Suprapubic skin (tissue), 4 donors: ENCODE measurements around the gene HACD4. TPM values are rescaled to one million over a fixed set of nuclear protein-coding genes. Genes with fewer than 3 reads are reported as not detected.
"Not testable (repeated sequence)": the region's sequence is repeated elsewhere in the genome, so short reads cannot be mapped to it uniquely, and the experiment has no call there.

ENCODE experiments used
- DNase-seq, 2 donors: peaks; one replicate each; pipeline ENCODE4 v3.0.0-alpha.2; 2019; ENCODE audit warnings: low spot score in 2 of 2
- H3K27ac ChIP-seq: fragments of 200-600 bp; sonication (generic); one replicate; pipeline ENCODE4 v1.5.1; 2019
- H3K27me3 ChIP-seq: fragments of 200-600 bp; sonication (generic); one replicate; pipeline ENCODE4 v1.5.1; 2019
- H3K36me3 ChIP-seq: fragments of 200-600 bp; sonication (generic); one replicate; pipeline ENCODE4 v1.5.1; 2019
- H3K4me1 ChIP-seq: fragments of 200-600 bp; sonication (generic); one replicate; pipeline ENCODE4 v1.5.1; 2019
- H3K4me3 ChIP-seq: fragments of 200-600 bp; sonication (generic); one replicate; pipeline ENCODE4 v1.5.1; 2019; ENCODE audit warnings: mild to moderate bottlenecking
- H3K9me3 ChIP-seq: fragments of 200-600 bp; sonication (generic); one replicate; pipeline ENCODE4 v1.5.1; 2019
- CTCF ChIP-seq, 2 donors: fragments of 200-600 bp in 1 of 2; fragments of 450-650 bp in 1 of 2; sonication (generic) in 1 of 2; IDR thresholded peaks; one replicate each; pipeline ENCODE4 v1.5.1; 2016 to 2019; ENCODE audit warnings: antibody characterized with exemption in 2 of 2, mild to moderate bottlenecking in 1 of 2, moderate library complexity in 1 of 2
- EP300 ChIP-seq: sonication (generic); formaldehyde crosslinking; IDR thresholded peaks from one replicate; pipeline ENCODE4 v1.6.1; 2017; ENCODE audit warnings: antibody characterized with exemption
- POLR2A ChIP-seq, 2 donors: fragments of 450-650 bp; IDR thresholded peaks; one replicate each; pipeline ENCODE4 v1.6.1; 2017; ENCODE audit warnings: antibody characterized with exemption in 2 of 2, mild to moderate bottlenecking in 2 of 2, moderate library complexity in 2 of 2
- POLR2AphosphoS5 ChIP-seq, 3 donors: sonication (generic); formaldehyde crosslinking; IDR thresholded peaks; one replicate each; pipeline ENCODE4 v1.6.1; 2017; ENCODE audit warnings: antibody characterized with exemption in 3 of 3
- WGBS: methylation state at CpG from one replicate; pipeline ENCODE4 v1.1.5; 2018; 5-methylcytosine and 5-hydroxymethylcytosine counted together
- total RNA-seq, 4 donors: library from RNA; depleted of rRNA; stranded (reverse); fragments of >200 nt; gene quantifications; one replicate each; pipeline ENCODE4 v1.1.0, GENCODE V29; 2016

The HACD4 gene
- total RNA-seq, 4 donors from 2014 or later, result 1.9 to 4.1 (median 2.9) TPM

DNA sequence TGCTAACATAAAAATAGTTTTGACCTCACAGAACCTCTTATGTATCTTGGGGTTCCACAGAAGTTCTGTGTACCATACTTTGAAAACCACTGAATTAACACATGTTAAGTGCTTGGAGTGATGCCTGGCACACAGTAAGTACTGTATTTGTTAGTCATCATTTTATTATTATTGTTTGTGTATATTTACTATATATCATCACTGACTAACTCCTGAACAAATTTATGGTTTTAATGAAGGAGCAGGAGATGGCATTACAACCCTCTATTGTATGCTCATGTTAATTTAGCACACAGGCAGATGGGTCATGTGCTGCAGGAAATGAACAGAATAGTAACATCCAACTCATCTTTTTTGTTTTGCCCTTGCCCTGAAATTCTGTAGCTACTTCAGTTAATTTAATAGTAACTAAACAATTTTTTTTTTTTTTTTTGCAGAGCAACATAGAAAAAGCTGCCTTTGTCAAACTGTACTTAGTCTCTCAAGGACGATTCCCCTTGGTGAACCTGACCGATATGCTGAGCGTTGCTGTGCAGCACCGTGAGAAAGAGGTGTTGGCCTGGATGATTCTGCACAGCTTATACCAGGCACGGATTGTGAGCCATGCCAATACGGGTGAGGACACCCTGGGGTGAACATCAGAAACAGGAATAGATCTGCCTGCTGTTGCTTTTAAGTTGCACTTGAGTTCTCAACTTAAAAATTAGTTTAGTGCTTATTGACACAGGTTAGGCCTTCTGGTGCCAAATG is 45.4 kb downstream of the HACD4 start:
- DNase-seq, result no peak
- Histone ChIP-seq H3K9me3 (no peaks in the 10 kb centered on the region), H3K36me3 (peaks cover 8% of the 10 kb centered on the region), H3K27ac (no peak overlapping the region), H3K4me1 (peaks cover 6% of the 10 kb centered on the region), H3K27me3 (no peaks in the 10 kb centered on the region), H3K4me3 (no peak overlapping the region)
- TF ChIP-seq POLR2AphosphoS5 (IDR thresholded peaks at IDR 0.05) (no peak), CTCF (IDR thresholded peaks at IDR 0.05) (no peak), EP300 (no peak), POLR2A (IDR thresholded peaks at IDR 0.05) (no peak)
- 82% methylated on average over 6 of the region's 6 CpGs for WGBS

- Histone ChIP-seq H3K27ac (no peak overlapping the region), H3K4me3 (no peak overlapping the region), H3K9me3 (no peaks in the 10 kb centered on the region), H3K27me3 (no peaks in the 10 kb centered on the region), H3K36me3 (peaks cover 8% of the 10 kb centered on the region), H3K4me1 (peaks cover 6% of the 10 kb centered on the region)
- 68% methylated on average over 3 of the region's 3 CpGs for WGBS
- TF ChIP-seq POLR2A (IDR thresholded peaks at IDR 0.05) (no peak), POLR2AphosphoS5 (IDR thresholded peaks at IDR 0.05) (no peak), EP300 (no peak), CTCF (IDR thresholded peaks at IDR 0.05) (no peak)
- DNase-seq, result no peak
Observed at GRCh38 chr9:20984506-20984905, 46.9 kb downstream of the HACD4 start.

DNA sequence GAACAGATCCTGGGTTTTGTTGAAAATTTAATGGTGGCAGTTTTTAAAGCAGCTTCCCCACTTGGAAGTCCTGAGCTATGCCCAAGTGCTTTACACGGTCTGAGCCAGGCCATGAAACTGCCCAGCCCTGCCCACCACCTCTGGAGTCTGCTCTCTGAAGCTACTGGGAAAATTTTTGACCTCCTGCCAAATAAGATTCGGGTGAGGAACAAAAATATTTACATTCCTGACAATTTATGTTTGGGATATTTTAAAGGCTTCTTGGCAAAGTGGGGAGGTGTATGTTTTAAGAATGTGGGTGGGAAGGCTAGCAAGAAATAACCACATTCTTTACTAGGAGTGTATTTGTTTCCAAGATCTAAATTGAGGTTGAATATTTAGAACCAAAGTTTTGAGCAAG is 50.0 kb downstream of the HACD4 start:
- DNase-seq, result no peak
- TF ChIP-seq EP300 (no peak), POLR2A (IDR thresholded peaks at IDR 0.05) (no peak), CTCF (IDR thresholded peaks at IDR 0.05) (no peak), POLR2AphosphoS5 (IDR thresholded peaks at IDR 0.05) (no peak)
- H3K27me3 ChIP-seq, result no peaks in the 10 kb centered on the region
- no peak overlapping the region for H3K27ac ChIP-seq
- H3K4me1 ChIP-seq, result peaks cover 6% of the 10 kb centered on the region
- H3K9me3 ChIP-seq, result no peaks in the 10 kb centered on the region
- H3K36me3 ChIP-seq, result peaks cover 12% of the 10 kb centered on the region
- H3K4me3 ChIP-seq, result no peak overlapping the region
- WGBS, result 30% methylated on average over 2 of the region's 2 CpGs

GRCh38 chr9:20980832-20981455 is 50.5 kb downstream of the HACD4 start:
- no peak for TF ChIP-seq CTCF (IDR thresholded peaks at IDR 0.05)
- no peak for TF ChIP-seq EP300
- TF ChIP-seq POLR2A (IDR thresholded peaks at IDR 0.05), result no peak
- TF ChIP-seq POLR2AphosphoS5 (IDR thresholded peaks at IDR 0.05), result no peak
- Histone ChIP-seq H3K4me3 (no peak overlapping the region), H3K4me1 (peaks cover 6% of the 10 kb centered on the region), H3K9me3 (no peaks in the 10 kb centered on the region), H3K27me3 (no peaks in the 10 kb centered on the region), H3K36me3 (peaks cover 13% of the 10 kb centered on the region), H3K27ac (no peak overlapping the region)
- no peak for DNase-seq
- WGBS, result 39% methylated on average over 3 of the region's 3 CpGs

- TF ChIP-seq POLR2A (IDR thresholded peaks at IDR 0.05) (no peak), POLR2AphosphoS5 (IDR thresholded peaks at IDR 0.05) (no peak), CTCF (IDR thresholded peaks at IDR 0.05) (no peak), EP300 (no peak)
Observed at GRCh38 chr9:20978249-20978648, 53.2 kb downstream of the HACD4 start.

DNA sequence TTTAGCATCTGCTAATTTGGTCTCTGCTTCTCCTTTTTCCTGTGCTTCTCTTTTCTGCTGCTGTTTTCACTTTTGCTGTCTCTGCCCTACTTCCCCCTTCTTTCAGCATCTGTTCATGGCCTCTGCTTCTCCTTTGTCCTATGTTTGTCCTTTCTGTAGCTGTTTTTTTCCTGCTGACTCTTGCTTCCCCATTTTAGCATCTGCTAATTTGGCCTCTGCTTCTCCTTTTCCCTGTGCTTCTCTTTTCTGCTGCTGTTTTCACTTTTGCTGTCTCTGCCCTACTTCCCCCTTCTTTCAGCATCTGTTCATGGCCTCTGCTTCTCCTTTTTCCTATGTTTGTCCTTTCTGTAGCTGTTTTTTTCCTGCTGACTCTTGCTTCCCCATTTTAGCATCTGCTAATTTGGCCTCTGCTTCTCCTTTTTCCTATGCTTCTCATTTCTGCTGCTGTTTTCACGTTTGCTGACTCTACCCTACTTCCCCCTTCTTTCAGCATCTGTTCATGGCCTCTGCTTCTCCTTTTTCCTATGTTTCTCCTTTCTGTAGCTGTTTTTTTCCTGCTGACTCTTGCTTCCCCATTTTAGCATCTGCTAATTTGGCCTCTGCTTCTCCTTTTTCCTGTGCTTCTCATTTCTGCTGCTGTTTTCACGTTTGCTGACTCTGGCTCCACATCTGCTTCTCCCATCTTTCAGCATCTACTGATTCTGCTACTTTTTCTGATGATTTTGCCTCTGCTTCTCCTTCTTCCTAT is 57.1 kb downstream of the HACD4 start:
- H3K27me3 ChIP-seq, H3K4me3 ChIP-seq, H3K9me3 ChIP-seq, H3K27ac ChIP-seq, DNase-seq, H3K4me1 ChIP-seq: not testable (repeated sequence)
- peaks cover 13% of the 10 kb centered on the region for H3K36me3 ChIP-seq
- WGBS, result 67% methylated on average over 2 of the region's 2 CpGs

More at GRCh38 chr9:20978249-20978648, 53.2 kb downstream of the HACD4 start:
- peaks cover 6% of the 10 kb centered on the region for H3K4me1 ChIP-seq
- peaks cover 13% of the 10 kb centered on the region for H3K36me3 ChIP-seq
- no peak overlapping the region for H3K27ac ChIP-seq
- DNase-seq, result no peak
- no peak overlapping the region for H3K4me3 ChIP-seq
- 91% methylated on average over 2 of the region's 2 CpGs for WGBS
- no peaks in the 10 kb centered on the region for H3K27me3 ChIP-seq
- no peaks in the 10 kb centered on the region for H3K9me3 ChIP-seq

- not testable (repeated sequence) for H3K27ac ChIP-seq, H3K9me3 ChIP-seq, DNase-seq, H3K4me3 ChIP-seq, H3K27me3 ChIP-seq, H3K4me1 ChIP-seq
- WGBS, result 84% methylated on average over 2 of the region's 2 CpGs
- peaks cover 11% of the 10 kb centered on the region for H3K36me3 ChIP-seq
Observed at GRCh38 chr9:20973246-20973947, 58.0 kb downstream of the HACD4 start.
